Type B pancreatic cell (in vitro differentiated cells): ENCODE data around the gene PCBP3. TPM values are rescaled to one million over a fixed set of nuclear protein-coding genes. Genes with fewer than 3 reads are reported as not detected.

Experiments
- DNase-seq: peaks from one replicate; pipeline ENCODE4 v3.0.0; 2021; ENCODE audit warnings: mixed read lengths; ENCODE audit not compliant: unreplicated experiment; ENCODE audit errors: extremely low spot score
- H3K27ac Mint-ChIP-seq: 2 replicates; pipeline ENCODE4 v1.8.0; 2021; ENCODE audit warnings: mild to moderate bottlenecking, mixed read lengths
- H3K27me3 Mint-ChIP-seq: 2 replicates; pipeline ENCODE4 v1.8.0; 2021; ENCODE audit warnings: mixed read lengths
- H3K36me3 Mint-ChIP-seq: 2 replicates; pipeline ENCODE4 v1.8.0; 2021; ENCODE audit warnings: mixed read lengths
- H3K4me1 Mint-ChIP-seq: one replicate; pipeline ENCODE4 v1.8.0; 2021; ENCODE audit warnings: mixed read lengths; ENCODE audit not compliant: unreplicated experiment
- H3K4me3 Mint-ChIP-seq: 2 replicates; pipeline ENCODE4 v1.8.0; 2021; ENCODE audit warnings: mild to moderate bottlenecking, mixed read lengths
- H3K9me3 Mint-ChIP-seq: 2 replicates; pipeline ENCODE4 v1.8.0; 2021; ENCODE audit warnings: mixed read lengths
- CTCF ChIP-seq: fragments of 200-600 bp; sonication (generic); conservative IDR thresholded peaks from 2 replicates; pipeline ENCODE4 v1.5.0; 2021; ENCODE audit warnings: antibody characterized with exemption, mild to moderate bottlenecking
- total RNA-seq: library from RNA; stranded (reverse); gene quantifications from 2 replicates; pipeline ENCODE4 v1.2.1, GENCODE V29; 2021; ENCODE audit warnings: low replicate concordance

PCBP3 gene
- total RNA-seq, 1 donor from 2014 or later: 5.5 TPM

GRCh38 chr21:45637883-45638282 lies 5.6 kb upstream of the PCBP3 start:
- no peak overlapping the region for H3K4me3 Mint-ChIP-seq
- no peaks in the 10 kb centered on the region for H3K36me3 Mint-ChIP-seq
- no peak for DNase-seq
- H3K27me3 Mint-ChIP-seq: peaks cover 36% of the 10 kb centered on the region
- TF ChIP-seq CTCF: no peak
- H3K4me1 Mint-ChIP-seq: no peaks in the 10 kb centered on the region
- no peaks in the 10 kb centered on the region for H3K9me3 Mint-ChIP-seq
- no peak overlapping the region for H3K27ac Mint-ChIP-seq

DNA sequence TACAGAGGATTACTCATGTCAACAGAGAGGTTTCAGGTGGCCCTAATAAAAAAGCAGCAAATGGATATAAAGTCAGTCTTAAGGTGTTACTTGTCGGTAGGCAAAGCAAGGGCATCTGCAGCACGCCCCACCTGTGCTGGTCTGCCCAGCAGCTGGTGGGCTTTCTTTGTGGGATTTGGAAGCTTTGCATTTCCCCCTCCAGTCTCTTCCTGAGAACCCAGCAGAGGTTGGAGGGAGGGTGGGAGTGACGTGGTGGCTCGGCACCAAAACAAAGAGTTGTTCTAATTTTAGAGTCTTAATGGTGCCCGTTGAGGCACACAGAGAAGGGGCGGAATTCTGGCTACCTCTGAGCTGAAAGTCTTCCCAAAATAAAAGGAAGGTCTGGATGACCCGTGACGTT lies 4.8 kb upstream of the PCBP3 start:
- Mint-ChIP-seq H3K27ac (no peak overlapping the region), H3K27me3 (peaks cover 36% of the 10 kb centered on the region), H3K9me3 (no peaks in the 10 kb centered on the region), H3K36me3 (no peaks in the 10 kb centered on the region), H3K4me1 (no peaks in the 10 kb centered on the region), H3K4me3 (no peak overlapping the region)
- DNase-seq: no peak
- TF ChIP-seq CTCF: no peak

DNA sequence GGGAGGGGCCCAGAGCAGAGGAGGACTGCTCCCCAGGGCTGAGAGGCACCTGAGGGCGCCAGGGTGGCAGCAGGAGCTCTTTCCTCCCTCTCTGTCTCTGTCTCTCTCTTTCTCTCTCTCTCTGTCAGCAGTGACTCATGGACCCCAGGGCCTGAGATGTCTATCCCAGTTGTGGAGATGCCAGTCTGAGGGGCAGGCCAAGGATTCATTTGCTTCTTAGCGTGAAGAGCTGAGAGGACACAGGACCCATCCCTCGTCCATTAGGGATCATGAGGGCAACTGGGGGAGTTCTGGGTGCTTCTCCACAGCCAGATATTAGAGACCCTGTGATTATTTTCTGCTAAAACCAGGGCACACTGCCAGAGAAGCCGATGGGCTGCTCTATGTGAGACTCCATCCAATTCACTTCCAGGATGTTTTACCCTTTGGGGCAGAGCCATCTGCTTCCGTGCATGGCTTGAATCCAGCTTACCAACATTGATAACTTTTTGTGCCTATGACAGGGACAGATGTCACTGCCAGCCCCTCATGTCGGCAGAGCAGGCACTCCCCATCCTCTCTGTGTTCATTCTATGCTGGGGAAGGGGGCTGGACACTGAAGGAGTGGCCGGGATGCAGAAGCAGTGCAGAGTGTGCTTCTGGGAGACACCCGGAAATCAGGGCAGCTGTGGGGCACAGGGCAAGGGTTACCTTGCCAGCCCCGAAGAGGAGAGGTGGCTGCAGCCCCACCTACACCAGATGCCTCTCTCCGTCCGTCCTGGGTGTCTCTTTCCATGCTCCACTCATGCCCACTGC lies 4.1 kb upstream of the PCBP3 start:
- no peak for TF ChIP-seq CTCF
- no peak overlapping the region for H3K4me3 Mint-ChIP-seq
- no peaks in the 10 kb centered on the region for H3K4me1 Mint-ChIP-seq
- H3K27me3 Mint-ChIP-seq: peaks cover 39% of the 10 kb centered on the region
- no peaks in the 10 kb centered on the region for H3K36me3 Mint-ChIP-seq
- H3K9me3 Mint-ChIP-seq: no peaks in the 10 kb centered on the region
- no peak overlapping the region for H3K27ac Mint-ChIP-seq
- DNase-seq: no peak

DNA sequence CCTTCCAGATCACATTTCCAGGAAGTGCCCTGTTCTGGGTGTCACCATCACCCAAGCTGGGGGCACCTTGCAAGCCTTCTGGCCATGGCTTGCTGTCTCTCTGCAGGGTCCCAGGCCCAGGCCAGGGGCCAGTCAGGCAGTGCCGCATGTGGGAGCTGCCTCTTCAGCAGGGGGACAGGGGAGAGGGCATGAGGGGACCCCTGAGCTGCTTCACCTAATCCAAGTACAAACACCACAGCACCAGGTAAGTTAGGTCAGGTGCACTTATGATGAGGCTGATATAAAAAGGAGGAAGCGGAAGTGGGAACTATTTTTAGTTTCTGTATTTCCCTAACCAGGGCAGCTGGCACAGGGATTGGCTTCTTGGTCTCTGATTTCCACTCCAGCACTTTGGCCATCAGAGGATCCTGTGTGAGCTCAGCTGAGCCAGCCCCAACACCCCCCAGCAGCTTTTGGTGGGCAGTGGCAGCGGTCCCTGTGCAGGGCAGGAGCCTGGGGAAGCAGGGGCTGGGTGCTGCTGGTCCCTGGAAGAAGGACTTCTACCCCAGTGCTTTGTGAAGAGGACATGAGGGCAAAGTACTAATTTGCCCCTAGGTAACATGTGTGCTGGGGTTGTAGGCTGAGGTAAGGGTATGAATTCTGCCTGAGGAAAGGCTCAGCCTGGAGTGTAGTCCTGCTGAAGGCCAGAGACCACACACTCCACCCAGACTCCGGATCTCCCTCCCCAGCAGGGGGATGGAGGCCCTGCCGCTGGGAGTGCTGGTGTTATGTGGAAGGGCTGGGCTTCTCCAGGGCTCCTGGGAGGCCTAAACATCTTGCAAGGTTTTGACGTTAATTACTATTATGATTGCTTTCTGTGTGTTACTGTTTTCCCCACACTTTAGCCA lies 3.3 kb upstream of the PCBP3 start:
- H3K27me3 Mint-ChIP-seq: peaks cover 47% of the 10 kb centered on the region
- no peak for DNase-seq
- H3K27ac Mint-ChIP-seq: peak overlapping the region; percentile 21
- no peaks in the 10 kb centered on the region for H3K9me3 Mint-ChIP-seq
- no peaks in the 10 kb centered on the region for H3K36me3 Mint-ChIP-seq
- H3K4me1 Mint-ChIP-seq: no peaks in the 10 kb centered on the region
- H3K4me3 Mint-ChIP-seq: no peak overlapping the region
- no peak for TF ChIP-seq CTCF

DNA sequence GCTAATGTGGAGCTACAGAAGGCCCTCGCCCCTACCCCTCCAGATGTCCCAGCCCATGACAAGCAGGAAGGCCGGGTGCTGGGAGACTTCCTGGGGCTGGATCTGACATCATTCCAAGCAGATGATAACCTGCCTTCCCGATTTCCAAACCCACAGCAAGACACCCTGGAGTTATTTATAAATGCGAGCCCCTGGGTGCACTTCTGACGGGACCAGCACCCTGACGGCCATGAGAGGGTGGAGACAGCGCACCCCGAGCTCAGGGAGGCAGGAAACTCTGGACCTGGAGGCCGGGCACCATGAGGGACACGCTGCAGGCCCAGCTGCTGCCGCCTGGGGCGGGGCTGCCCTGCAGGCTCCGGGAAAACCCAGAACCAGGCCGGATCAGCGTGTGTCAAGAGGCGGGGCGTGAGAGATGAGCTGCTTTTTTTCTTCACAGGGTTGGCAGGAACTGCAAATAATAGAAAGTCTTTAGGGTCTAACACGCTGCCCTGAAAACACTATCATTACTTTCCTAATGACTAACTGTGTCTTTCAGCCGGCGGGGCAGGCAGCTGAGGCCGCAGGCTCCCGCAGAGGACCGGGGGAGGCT lies 2.5 kb upstream of the PCBP3 start:
- H3K4me3 Mint-ChIP-seq: peak overlapping the region; percentile 54
- peak overlapping the region; percentile 21 for H3K27ac Mint-ChIP-seq
- no peaks in the 10 kb centered on the region for H3K4me1 Mint-ChIP-seq
- DNase-seq: no peak
- H3K9me3 Mint-ChIP-seq: peaks cover 3% of the 10 kb centered on the region
- H3K27me3 Mint-ChIP-seq: peaks cover 55% of the 10 kb centered on the region
- TF ChIP-seq CTCF: no peak
- no peaks in the 10 kb centered on the region for H3K36me3 Mint-ChIP-seq
